Esophagus (tissue), 2 donors: Measurements from ENCODE around the gene SGSH. TPM values are rescaled to one million over a fixed set of nuclear protein-coding genes. Genes with fewer than 3 reads are reported as not detected.

Source experiments
- H3K27ac ChIP-seq, 2 donors: one replicate each; pipeline ENCODE4 v1.5.1; 2013; ENCODE audit warnings: low read depth in 2 of 2, mild to moderate bottlenecking in 2 of 2, inconsistent platforms in 1 of 2, low read length in 1 of 2, moderate library complexity in 1 of 2
- H3K27me3 ChIP-seq, 2 donors: one replicate each; pipeline ENCODE4 v1.6.1; 2013; ENCODE audit warnings: low read length in 2 of 2, control low read depth in 1 of 2, mild to moderate bottlenecking in 1 of 2; ENCODE audit not compliant: insufficient read depth in 2 of 2, control insufficient read depth in 1 of 2
- H3K36me3 ChIP-seq, 2 donors: one replicate each; pipeline ENCODE4 v1.6.1; 2013; ENCODE audit warnings: low read length in 1 of 2; ENCODE audit not compliant: control insufficient read depth in 2 of 2, insufficient read depth in 2 of 2
- H3K4me1 ChIP-seq, 2 donors: one replicate each; pipeline ENCODE4 v1.6.1; 2013; ENCODE audit warnings: low read length in 1 of 2; ENCODE audit not compliant: control insufficient read depth in 2 of 2, insufficient read depth in 2 of 2
- H3K4me3 ChIP-seq, 2 donors: one replicate each; pipeline ENCODE4 v1.5.1; 2013; ENCODE audit warnings: low read length in 2 of 2, mild to moderate bottlenecking in 2 of 2, low read depth in 1 of 2, moderate library complexity in 1 of 2
- H3K9me3 ChIP-seq, 2 donors: one replicate each; pipeline ENCODE4 v1.6.1; 2013; ENCODE audit warnings: mild to moderate bottlenecking in 2 of 2, low read depth in 1 of 2, low read length in 1 of 2, moderate library complexity in 1 of 2; ENCODE audit not compliant: control insufficient read depth in 2 of 2, insufficient read depth in 1 of 2
- WGBS, 2 donors: extraction: QIAGEN DNeasy Blood & Tissue Kit; methylation state at CpG; one replicate each; pipeline ENCODE4 v1.1.7; 2013; 5-methylcytosine and 5-hydroxymethylcytosine counted together
- polyA plus RNA-seq, 2 donors: library from polyadenylated mRNA; stranded (reverse); fragments of 200-250 nt; gene quantifications; one replicate each; pipeline ENCODE4 v1.2.3, GENCODE V29; 2013
- donor health status: healthy with polysubstance abuse.
- donor health status: Bipolar disorder and iron deficiency.

SGSH gene
- polyA plus RNA-seq, 2 donors: 16.5 to 20.4 TPM

GRCh38 chr17:80171681-80172080 lies 48.5 kb downstream of the SGSH start:
- peaks cover 0 to 5% of the 10 kb centered on the region in 2 donors for H3K36me3 ChIP-seq
- no peak overlapping the region for H3K27ac ChIP-seq
- no peaks in the 10 kb centered on the region for H3K27me3 ChIP-seq
- peaks cover 0 to 9% of the 10 kb centered on the region in 2 donors for H3K4me1 ChIP-seq
- no peaks in the 10 kb centered on the region for H3K9me3 ChIP-seq
- 87 to 88% methylated on average over 7 of the region's 7 CpGs for WGBS, 2 donors
- H3K4me3 ChIP-seq: no peak overlapping the region

- 55 to 56% methylated on average over 19 of the region's 19 CpGs for WGBS, 2 donors
- H3K4me3 ChIP-seq: peak within 1 kb of the TSS; percentile 39 to 56
- peak within 1 kb of the TSS in 1 of 2 donors; percentile 48 for H3K27ac ChIP-seq
- H3K4me1 ChIP-seq: peaks cover 0 to 7% of the 10 kb centered on the region in 2 donors
- no peaks in the 10 kb centered on the region for H3K9me3 ChIP-seq
- peaks cover 0 to 5% of the 10 kb centered on the region in 2 donors for H3K36me3 ChIP-seq
- no peaks in the 10 kb centered on the region for H3K27me3 ChIP-seq
These were observed 50.2 kb downstream of the SGSH start, which contains the start of gene CARD14 for GRCh38 chr17:80169784-80170500. TSS of gene CARD14 (plus strand) at chr17:80170030. CDS start at chr17:80181439, 11,409 bp downstream.

GRCh38 chr17:80169107-80169506 lies 51.0 kb downstream of the SGSH start:
- Histone ChIP-seq H3K27me3 (no peaks in the 10 kb centered on the region), H3K9me3 (no peaks in the 10 kb centered on the region), H3K36me3 (peaks cover 0 to 5% of the 10 kb centered on the region in 2 donors), H3K27ac (no peak overlapping the region), H3K4me1 (peaks cover 0 to 7% of the 10 kb centered on the region in 2 donors), H3K4me3 (no peak overlapping the region)
- WGBS, 2 donors: 88 to 89% methylated on average over 5 of the region's 5 CpGs

GRCh38 chr17:80168371-80168770 lies 51.8 kb downstream of the SGSH start:
- 64 to 82% methylated on average over 5 of the region's 5 CpGs for WGBS, 2 donors
- Histone ChIP-seq H3K27ac (peak overlapping the region in 1 of 2 donors; percentile 36), H3K27me3 (no peaks in the 10 kb centered on the region), H3K36me3 (peaks cover 0 to 5% of the 10 kb centered on the region in 2 donors), H3K4me1 (peaks cover 0 to 7% of the 10 kb centered on the region in 2 donors), H3K9me3 (no peaks in the 10 kb centered on the region), H3K4me3 (no peak overlapping the region)

- Histone ChIP-seq H3K4me3 (no peak overlapping the region), H3K27ac (no peak overlapping the region), H3K9me3 (no peaks in the 10 kb centered on the region), H3K36me3 (no peaks in the 10 kb centered on the region), H3K27me3 (no peaks in the 10 kb centered on the region), H3K4me1 (peaks cover 0 to 7% of the 10 kb centered on the region in 2 donors)
- 65 to 72% methylated on average over 6 of the region's 6 CpGs for WGBS, 2 donors
These were observed 53.7 kb downstream of the SGSH start for GRCh38 chr17:80166446-80166845.

GRCh38 chr17:80164185-80164584 lies 55.9 kb downstream of the SGSH start:
- Histone ChIP-seq H3K36me3 (no peaks in the 10 kb centered on the region), H3K4me1 (peaks cover 0 to 5% of the 10 kb centered on the region in 2 donors), H3K9me3 (no peaks in the 10 kb centered on the region), H3K4me3 (no peak overlapping the region), H3K27me3 (no peaks in the 10 kb centered on the region), H3K27ac (no peak overlapping the region)
- WGBS, 2 donors: 71 to 85% methylated on average over 11 of the region's 11 CpGs

- Histone ChIP-seq H3K27me3 (no peaks in the 10 kb centered on the region), H3K4me3 (no peak overlapping the region), H3K9me3 (no peaks in the 10 kb centered on the region), H3K36me3 (no peaks in the 10 kb centered on the region), H3K4me1 (peaks cover 0 to 3% of the 10 kb centered on the region in 2 donors), H3K27ac (no peak overlapping the region)
- WGBS, 2 donors: 82 to 85% methylated on average over 4 of the region's 4 CpGs
These were observed 56.8 kb downstream of the SGSH start for GRCh38 chr17:80163336-80163735.

- no peaks in the 10 kb centered on the region for H3K27me3 ChIP-seq
- H3K27ac ChIP-seq: no peak overlapping the region
- WGBS, 2 donors: 42 to 58% methylated on average over 3 of the region's 3 CpGs
- no peak overlapping the region for H3K4me3 ChIP-seq
- H3K4me1 ChIP-seq: no peaks in the 10 kb centered on the region
- H3K36me3 ChIP-seq: no peaks in the 10 kb centered on the region
- H3K9me3 ChIP-seq: no peaks in the 10 kb centered on the region
These were observed 59.6 kb downstream of the SGSH start for GRCh38 chr17:80160536-80160935.
